GM12872 (cell line): ENCODE results near the gene DNAH10.

Experiments
- TF ChIP-seq, protein P1 (sequence below): IDR thresholded peaks from 3 replicates; pipeline ENCODE4 v1.5.1; 2011; ENCODE audit warnings: low read depth, mild to moderate bottlenecking, low read length, moderate library complexity; ENCODE audit not compliant: insufficient read depth

Gene DNAH10

DNA sequence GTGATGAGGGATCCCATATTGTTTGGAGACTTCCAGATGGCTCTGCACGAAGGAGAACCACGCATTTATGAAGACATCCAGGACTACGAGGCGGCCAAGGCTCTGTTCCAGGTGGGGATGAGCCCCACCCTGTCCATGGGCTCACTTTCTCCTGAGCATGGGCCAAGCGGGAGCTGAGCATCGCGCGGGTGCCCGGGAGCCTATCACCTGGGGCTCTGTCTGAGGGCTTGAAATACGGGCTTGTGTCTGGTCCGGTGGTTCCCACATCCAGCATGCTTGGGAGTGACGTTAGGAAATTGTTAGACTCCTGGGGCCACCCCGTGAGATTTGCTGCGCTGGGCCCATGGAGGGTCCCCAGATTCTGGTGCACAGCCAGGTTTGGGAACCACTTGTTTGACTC, 117.6 kb downstream of the DNAH10 start:
- TF ChIP-seq, protein P1, sequence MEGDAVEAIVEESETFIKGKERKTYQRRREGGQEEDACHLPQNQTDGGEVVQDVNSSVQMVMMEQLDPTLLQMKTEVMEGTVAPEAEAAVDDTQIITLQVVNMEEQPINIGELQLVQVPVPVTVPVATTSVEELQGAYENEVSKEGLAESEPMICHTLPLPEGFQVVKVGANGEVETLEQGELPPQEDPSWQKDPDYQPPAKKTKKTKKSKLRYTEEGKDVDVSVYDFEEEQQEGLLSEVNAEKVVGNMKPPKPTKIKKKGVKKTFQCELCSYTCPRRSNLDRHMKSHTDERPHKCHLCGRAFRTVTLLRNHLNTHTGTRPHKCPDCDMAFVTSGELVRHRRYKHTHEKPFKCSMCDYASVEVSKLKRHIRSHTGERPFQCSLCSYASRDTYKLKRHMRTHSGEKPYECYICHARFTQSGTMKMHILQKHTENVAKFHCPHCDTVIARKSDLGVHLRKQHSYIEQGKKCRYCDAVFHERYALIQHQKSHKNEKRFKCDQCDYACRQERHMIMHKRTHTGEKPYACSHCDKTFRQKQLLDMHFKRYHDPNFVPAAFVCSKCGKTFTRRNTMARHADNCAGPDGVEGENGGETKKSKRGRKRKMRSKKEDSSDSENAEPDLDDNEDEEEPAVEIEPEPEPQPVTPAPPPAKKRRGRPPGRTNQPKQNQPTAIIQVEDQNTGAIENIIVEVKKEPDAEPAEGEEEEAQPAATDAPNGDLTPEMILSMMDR = no peak

DNA sequence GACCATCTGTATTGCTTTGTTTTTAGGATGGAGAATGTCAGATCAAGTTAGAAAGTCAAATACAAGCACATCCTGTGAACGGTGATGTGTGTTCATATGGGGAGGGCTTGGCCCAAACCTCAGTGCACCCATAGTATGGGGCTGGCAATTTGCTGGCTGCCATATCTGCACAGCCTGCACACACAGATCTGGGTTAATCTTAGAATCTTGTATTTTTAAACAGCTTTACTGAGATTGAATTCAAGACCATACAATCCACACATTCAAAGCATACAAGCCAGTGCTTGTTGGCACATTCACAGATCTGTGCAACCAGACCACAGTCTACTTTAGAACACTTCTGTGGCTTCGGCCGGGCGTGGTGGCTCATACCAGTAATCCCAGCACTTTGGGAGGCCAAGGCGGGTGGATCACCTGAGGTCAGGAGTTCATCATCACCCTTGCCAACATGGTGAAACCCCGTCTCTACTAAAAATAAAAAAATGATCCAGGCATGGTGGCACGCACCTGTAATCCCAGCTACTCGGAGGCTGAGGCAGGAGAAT, 120.1 kb downstream of the DNAH10 start:
- TF ChIP-seq, protein P1 = no peak

DNA sequence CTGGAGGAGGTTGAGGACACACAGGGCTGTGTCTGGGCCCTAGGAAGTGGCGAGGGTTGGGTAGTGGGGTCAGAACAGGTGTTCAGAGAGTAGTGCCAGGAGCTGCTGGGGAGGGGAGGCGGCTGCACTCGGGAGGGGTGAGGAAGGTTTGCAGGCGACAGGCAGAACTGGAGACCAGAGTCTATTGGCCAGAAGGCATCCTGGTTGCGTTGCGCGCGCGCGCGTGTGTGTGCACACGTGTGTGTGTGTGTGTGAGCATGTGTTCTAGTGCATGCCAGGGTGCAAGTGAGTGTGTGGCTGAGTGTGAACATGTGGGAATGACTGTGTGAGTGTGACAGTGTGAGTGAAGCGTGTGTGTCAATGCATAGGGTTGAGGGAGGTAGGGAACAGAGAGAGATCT, 124.2 kb downstream of the DNAH10 start:
- TF ChIP-seq, protein P1 = no peak

DNA sequence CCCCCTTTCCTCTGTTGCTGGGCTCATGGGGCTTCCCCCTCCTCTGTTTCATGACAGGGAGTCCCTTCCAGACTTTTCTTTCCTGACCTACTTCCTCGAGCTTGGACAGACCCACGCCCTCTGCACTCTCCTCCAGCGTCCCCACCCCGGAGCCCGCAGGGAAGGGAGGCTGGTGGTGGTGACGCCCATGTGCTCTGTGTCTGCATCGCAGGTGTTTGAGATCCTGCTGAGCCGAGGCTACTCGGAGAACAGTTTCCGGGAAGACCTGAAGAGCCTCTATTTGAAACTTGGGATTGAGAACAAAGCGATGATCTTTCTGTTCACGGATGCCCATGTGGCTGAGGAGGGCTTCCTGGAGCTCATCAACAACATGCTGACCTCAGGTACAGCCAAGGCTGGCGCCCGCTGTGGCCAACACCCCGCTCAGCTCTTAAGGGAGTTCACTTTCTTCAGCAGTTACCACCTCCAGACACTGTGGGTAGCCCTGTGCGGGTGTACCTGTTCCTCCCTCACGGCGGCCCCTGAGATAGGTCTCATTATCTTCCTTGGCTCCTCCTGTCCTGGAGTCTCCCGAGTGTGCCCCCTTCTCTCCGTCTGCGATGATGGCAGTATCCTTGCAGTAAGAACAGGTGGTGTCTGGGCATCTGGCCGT, 125.0 kb downstream of the DNAH10 start:
- TF ChIP-seq, protein P1 = no peak

DNA sequence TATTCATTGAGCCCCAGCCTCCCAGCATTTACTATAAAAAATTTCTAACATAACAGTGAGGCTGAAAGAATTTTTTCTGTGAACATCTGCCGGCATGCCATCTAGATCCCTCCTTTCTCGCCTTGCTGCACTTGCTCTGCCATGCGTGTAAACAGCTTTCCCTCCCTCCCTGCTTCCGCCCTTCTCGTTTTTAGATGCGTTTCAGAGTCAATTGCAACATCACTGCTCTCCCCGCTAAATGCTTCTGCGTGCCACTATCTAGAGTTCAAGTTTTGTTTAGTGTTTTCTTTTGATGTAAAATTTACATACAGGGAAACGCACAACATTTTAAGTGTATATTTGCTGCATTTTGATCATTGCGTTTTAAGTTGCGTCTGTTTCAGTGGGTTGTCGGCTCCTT, 126.9 kb downstream of the DNAH10 start:
- TF ChIP-seq, protein P1 = no peak

DNA sequence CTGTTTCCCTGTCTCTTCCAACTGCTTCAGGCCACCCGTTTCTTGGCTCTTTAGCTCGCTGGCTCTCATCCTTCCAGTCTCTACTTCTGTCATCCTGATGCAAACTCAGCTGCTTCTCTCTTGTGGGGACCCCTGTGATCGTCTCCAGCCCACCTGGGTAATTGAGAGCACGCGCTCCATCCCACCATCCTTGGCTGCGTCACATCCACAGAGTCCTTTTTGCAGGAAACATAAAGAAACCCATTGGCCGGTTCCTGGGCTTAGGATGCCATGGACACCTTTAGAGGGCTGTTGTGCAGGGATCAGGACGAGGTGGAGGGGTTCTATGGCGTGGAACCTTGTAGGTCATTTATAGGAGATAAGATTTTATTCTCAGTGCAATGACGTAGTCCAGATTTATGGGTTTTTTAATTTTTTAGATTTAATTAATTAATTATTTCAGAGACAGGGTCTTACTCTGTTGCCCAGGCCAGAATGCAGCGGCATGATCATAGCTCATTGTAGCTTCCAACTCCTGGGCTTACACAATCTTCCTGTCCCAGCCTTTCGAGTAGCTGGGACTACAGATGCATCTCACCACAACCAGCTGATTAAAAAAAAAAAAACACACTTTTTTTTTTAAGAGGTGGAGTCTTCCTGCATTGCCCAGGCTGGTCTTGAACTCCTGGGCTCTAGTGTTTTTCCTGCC, 127.9 kb downstream of the DNAH10 start:
- TF ChIP-seq, protein P1 = no peak

DNA sequence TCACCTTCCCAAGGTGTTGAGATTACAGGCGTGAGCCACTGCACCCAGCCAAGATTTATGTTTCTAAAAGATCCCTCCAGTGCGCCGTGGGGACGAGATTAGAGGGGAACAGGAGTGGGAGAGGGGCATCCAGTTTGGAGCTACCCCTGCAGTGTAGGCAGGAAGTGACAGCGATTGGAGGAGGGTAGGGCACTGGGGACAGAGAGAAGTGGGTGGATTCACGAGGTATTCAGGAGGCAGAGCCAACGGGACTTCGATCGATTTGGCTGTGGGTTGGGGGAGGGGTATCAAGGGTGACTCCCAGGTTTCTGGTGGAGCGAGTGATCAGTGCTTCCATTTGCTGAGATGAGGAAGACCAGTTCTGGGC, 128.4 kb downstream of the DNAH10 start:
- TF ChIP-seq, protein P1 = no peak
